Ishikawa (cell line): Measurements from ENCODE around the gene SLC13A4.

Experiments used
- CREB1 ChIP-seq: IDR thresholded peaks from 2 replicates; pipeline ENCODE4 v1.6.1; 2012; ENCODE audit warnings: low read depth
- EP300 ChIP-seq: IDR thresholded peaks from 2 replicates; pipeline ENCODE4 v1.6.1; 2012; ENCODE audit warnings: borderline replicate concordance
- RAD21 ChIP-seq: IDR thresholded peaks from 2 replicates; pipeline ENCODE4 v1.6.1; 2012; ENCODE audit warnings: low read depth
- TEAD4 ChIP-seq: IDR thresholded peaks from 2 replicates; pipeline ENCODE4 v1.6.1; 2012
- ZBTB7A ChIP-seq: IDR thresholded peaks from 2 replicates; pipeline ENCODE4 v1.6.1; 2012; ENCODE audit warnings: low read depth
- TF ChIP-seq, protein P1 (sequence below): IDR thresholded peaks from 2 replicates; pipeline ENCODE4 v1.6.1; 2012; ENCODE audit warnings: low read depth, mild to moderate bottlenecking

DNA sequence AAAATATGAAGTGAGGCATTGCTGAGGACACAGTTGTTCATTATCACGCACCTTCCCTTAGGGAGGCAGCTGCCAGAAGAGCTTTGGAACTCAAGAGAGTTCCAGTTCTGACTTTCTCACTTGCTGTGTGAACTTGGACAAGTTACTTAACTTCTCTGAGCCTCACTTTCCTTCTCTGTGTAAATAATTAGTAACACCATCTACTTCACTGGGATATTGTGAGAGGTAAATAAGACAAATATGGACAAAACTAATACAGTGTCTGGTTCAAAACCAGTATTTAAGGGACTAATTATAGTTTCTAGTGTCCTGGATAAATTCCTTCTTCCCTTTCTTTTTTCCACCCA is 6.3 kb upstream of the SLC13A4 start:
- TF ChIP-seq EP300 = no peak
- no peak for TF ChIP-seq TEAD4
- TF ChIP-seq ZBTB7A = no peak
- TF ChIP-seq CREB1 = no peak
- TF ChIP-seq RAD21 = no peak
- TF ChIP-seq, protein P1, sequence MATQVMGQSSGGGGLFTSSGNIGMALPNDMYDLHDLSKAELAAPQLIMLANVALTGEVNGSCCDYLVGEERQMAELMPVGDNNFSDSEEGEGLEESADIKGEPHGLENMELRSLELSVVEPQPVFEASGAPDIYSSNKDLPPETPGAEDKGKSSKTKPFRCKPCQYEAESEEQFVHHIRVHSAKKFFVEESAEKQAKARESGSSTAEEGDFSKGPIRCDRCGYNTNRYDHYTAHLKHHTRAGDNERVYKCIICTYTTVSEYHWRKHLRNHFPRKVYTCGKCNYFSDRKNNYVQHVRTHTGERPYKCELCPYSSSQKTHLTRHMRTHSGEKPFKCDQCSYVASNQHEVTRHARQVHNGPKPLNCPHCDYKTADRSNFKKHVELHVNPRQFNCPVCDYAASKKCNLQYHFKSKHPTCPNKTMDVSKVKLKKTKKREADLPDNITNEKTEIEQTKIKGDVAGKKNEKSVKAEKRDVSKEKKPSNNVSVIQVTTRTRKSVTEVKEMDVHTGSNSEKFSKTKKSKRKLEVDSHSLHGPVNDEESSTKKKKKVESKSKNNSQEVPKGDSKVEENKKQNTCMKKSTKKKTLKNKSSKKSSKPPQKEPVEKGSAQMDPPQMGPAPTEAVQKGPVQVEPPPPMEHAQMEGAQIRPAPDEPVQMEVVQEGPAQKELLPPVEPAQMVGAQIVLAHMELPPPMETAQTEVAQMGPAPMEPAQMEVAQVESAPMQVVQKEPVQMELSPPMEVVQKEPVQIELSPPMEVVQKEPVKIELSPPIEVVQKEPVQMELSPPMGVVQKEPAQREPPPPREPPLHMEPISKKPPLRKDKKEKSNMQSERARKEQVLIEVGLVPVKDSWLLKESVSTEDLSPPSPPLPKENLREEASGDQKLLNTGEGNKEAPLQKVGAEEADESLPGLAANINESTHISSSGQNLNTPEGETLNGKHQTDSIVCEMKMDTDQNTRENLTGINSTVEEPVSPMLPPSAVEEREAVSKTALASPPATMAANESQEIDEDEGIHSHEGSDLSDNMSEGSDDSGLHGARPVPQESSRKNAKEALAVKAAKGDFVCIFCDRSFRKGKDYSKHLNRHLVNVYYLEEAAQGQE = no peak
